ENCODE results near the gene RTN4R.
"Not testable (repeated sequence)": the region's sequence is repeated elsewhere in the genome, so short reads cannot be mapped to it uniquely, and the experiment has no call there.

Gene RTN4R

GRCh38 chr22:20286784-20287423 is 18.8 kb upstream of the RTN4R start:
- DNase-seq (ENCODE audit: low read depth), result not testable (repeated sequence)

GRCh38 chr22:20286312-20286660 is 18.2 kb upstream of the RTN4R start:
- DNase-seq (ENCODE audit: low read depth), result not testable (repeated sequence)

GRCh38 chr22:20285473-20286311 is 17.6 kb upstream of the RTN4R start:
- DNase-seq (ENCODE audit: low read depth), result not testable (repeated sequence)

- no peak for DNase-seq (ENCODE audit: low read depth)
Observed at GRCh38 chr22:20284471-20285086, 16.5 kb upstream of the RTN4R start.

- no peak for DNase-seq (ENCODE audit: low read depth)
Observed at GRCh38 chr22:20283674-20284066, 15.6 kb upstream of the RTN4R start.

GRCh38 chr22:20282901-20283673 is 15.0 kb upstream of the RTN4R start:
- DNase-seq (ENCODE audit: low read depth), result no peak

GRCh38 chr22:20281891-20282290 is 13.8 kb upstream of the RTN4R start:
- no peak for DNase-seq (ENCODE audit: low read depth)

- DNase-seq (ENCODE audit: low read depth), result not testable (repeated sequence)
Observed at GRCh38 chr22:20281473-20281872, 13.4 kb upstream of the RTN4R start.

- DNase-seq (ENCODE audit: low read depth), result no peak
Observed at GRCh38 chr22:20280866-20281265, 12.7 kb upstream of the RTN4R start.

- DNase-seq (ENCODE audit: low read depth), result not testable (repeated sequence)
Observed at GRCh38 chr22:20280163-20280562, 12.0 kb upstream of the RTN4R start.

GRCh38 chr22:20279662-20280134 is 11.6 kb upstream of the RTN4R start:
- no peak for DNase-seq (ENCODE audit: low read depth)

GRCh38 chr22:20278726-20279490 is 10.8 kb upstream of the RTN4R start:
- DNase-seq (ENCODE audit: low read depth), result not testable (repeated sequence)

- not testable (repeated sequence) for DNase-seq (ENCODE audit: low read depth)
Observed at GRCh38 chr22:20277936-20278635, 10.0 kb upstream of the RTN4R start.

GRCh38 chr22:20276468-20276867 is 8.3 kb upstream of the RTN4R start:
- no peak for DNase-seq (ENCODE audit: low read depth)

GRCh38 chr22:20275836-20276235 is 7.7 kb upstream of the RTN4R start:
- no peak for DNase-seq (ENCODE audit: low read depth)

GRCh38 chr22:20275325-20275724 is 7.2 kb upstream of the RTN4R start:
- DNase-seq (ENCODE audit: low read depth), result not testable (repeated sequence)

GRCh38 chr22:20274374-20274773 is 6.3 kb upstream of the RTN4R start:
- not testable (repeated sequence) for DNase-seq (ENCODE audit: low read depth)

- no peak for DNase-seq (ENCODE audit: low read depth)
Observed at GRCh38 chr22:20273758-20274181, 5.7 kb upstream of the RTN4R start.

GRCh38 chr22:20272700-20273099 is 4.6 kb upstream of the RTN4R start:
- no peak for DNase-seq (ENCODE audit: low read depth)

- DNase-seq (ENCODE audit: low read depth), result no peak
Observed at GRCh38 chr22:20272174-20272573, 4.1 kb upstream of the RTN4R start.
